ENCODE measurements around the gene KRT32.

DNA sequence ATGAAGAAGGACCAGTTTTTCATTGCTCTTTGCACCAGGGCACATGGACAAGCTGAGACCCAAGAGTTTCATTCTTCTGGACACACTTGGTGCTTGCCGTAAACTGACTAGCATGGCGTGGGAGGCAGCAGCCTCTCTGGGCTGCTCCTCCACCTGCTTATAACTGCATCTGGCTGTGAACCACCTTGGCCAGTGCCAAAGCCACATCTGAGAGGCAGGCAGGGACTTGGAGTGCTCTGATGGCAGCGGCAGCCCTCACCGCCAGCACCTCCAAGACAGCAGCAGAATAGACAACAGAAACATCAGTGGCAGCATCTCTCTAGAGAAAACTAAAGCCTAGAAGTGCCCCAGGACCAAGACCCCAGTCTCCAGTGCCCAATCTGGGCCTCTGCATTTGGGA lies 47.5 kb downstream of the KRT32 start:
- no peak for TF ChIP-seq USF2 (CRISPR knock-in tag; IDR thresholded peaks at IDR 0.05)
- no peak for TF ChIP-seq ADNP (tag; IDR thresholded peaks at IDR 0.05)
- no peak for TF ChIP-seq CTCF (IDR thresholded peaks at IDR 0.05 in 2 of 3, conservative IDR thresholded peaks at IDR 0.05 in 1 of 3; ENCODE audit: insufficient read depth in 2 of 3, low read depth in 1 of 3, low read length in 3 of 3)
- TF ChIP-seq PHF8 (IDR thresholded peaks at IDR 0.05; ENCODE audit: borderline replicate concordance, low read length): no peak
- no peak for TF ChIP-seq HDAC1 (IDR thresholded peaks at IDR 0.05)
- no peak for TF ChIP-seq NFE2 (IDR thresholded peaks at IDR 0.05; ENCODE audit: low read depth)
- TF ChIP-seq ZFP30 (CRISPR knock-in tag; IDR thresholded peaks at IDR 0.05; ENCODE audit: borderline replicate concordance): no peak
